ENCODE measurements around the gene SCD5. TPM values are rescaled to one million over a fixed set of nuclear protein-coding genes. Genes with fewer than 3 reads are reported as not detected.

Gene SCD5
- polyA plus RNA-seq, 5 donors = 35.5 to 41.9 (median 38.5) TPM

DNA sequence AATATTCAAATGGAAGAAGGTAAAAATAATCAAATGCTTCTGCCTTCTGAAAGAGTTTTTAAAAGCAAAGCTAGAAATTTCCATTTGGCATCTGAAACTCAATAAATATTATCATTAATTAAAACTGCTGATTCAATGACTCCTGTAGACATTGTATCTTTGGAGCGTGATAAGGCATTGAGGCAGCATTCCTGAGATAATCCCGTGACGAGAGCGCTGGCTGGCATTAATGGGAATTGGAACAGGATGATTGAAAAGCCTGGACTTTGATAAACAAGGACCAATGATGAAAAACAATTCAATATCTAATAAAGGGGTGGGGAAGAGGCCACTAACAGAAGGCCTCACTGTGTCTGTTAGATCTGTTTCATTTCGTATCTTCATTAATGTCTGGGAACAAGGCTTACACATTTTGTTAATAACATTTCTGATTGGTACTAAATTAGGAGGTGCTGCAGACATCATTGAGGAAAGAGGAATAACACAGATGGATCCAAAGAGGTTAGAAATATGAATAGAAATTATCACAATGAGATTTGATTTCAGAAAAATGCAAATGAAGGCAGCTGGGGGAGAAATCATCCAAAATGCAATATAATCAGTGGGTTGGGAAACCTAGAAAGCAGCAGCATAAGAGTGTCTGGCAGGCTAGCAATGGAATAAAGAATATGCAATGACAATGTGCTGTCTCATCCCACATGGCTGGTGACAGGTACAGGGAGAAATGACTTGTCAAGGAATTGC, 102.3 kb downstream of the SCD5 start:
- DNase-seq = no peak

DNA sequence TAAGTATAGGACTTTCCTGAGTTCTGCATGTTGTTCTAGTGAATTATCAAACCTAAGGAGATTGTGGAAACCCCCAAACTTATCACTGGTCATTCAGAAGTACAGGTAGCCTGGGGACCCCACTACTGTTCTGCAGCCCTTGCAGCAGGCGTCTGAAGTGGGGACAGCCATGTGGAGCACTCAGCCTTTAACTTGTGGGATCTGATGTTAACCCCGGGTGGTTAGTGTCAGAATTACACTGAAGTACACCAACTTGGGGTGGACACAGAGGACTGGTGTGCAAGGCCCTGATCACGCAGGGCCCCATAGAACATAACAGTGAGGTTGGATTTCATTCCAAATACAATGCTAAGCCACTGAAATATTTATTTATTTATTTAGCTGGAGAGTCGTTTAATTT, 103.7 kb downstream of the SCD5 start:
- DNase-seq = no peak

DNA sequence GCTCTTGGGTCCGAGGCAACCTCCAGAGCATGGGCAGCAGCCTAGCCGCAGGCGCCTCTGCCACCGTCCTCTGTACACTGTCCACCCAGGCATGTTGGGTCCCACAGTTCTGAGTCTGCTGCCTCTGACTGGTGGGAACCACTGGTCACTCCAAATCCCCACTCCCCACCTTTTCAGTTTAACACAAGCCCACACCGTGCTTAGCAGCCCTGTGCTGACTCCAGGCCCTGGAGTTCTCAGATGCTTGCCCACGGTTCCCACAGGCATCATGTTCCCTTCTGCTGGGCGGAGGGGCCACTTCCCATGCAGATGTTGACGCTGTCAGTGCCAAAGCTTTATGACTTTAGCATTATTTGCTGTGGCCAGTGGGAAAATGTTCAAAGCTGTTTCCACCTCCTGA, 104.5 kb downstream of the SCD5 start:
- DNase-seq = no peak

DNA sequence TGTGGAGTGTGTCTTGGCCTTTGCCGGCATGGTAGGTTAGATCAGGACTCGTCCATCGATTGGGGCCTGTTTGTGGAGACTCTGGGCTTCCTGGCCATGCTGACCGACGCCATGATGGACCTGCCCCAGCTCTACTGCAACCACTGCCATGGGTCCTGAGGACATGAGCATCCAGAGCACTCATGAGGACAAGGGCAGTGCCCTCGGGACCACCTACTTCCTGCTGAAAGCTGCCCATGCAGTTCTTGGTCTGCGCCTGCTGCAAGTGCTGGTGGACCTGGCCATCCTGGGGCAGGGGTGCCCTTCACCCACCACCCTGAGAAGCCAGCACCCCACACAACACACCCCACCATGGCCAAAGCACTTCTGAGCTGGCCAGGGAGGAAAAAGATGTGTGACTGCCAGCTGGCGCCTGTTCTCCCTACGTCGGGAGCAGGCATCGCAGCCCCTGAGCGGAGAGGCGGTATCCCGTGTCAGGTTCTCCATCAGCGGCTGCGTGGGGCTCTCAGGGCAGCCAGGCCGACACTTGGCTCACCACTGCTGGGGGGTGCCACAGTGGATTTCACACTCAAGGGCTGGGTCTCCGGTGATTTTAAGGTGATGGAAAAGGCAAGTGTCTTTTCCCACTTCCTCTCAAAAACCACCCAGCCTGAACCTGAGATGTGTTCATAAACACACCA, 106.4 kb downstream of the SCD5 start:
- DNase-seq = no peak

DNA sequence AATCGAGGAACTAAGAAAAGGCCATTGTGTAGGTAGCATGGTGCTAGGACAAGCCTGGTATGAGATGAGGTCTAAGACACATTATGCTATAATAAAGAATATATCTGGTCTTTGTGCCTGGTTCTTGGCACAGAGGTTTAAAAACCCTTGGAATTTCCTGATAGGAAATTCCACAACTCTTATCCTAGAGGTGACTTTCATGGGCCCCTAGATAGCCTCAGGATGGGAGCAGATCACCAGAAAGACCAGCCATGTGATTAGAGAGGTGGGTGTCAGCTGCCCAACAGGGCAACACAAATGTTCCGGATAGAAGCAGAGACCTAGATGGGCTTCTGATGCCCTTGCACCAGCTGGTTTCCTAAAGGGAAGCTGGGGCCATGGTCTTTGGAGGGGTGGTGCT, 107.2 kb downstream of the SCD5 start:
- no peak for DNase-seq

DNA sequence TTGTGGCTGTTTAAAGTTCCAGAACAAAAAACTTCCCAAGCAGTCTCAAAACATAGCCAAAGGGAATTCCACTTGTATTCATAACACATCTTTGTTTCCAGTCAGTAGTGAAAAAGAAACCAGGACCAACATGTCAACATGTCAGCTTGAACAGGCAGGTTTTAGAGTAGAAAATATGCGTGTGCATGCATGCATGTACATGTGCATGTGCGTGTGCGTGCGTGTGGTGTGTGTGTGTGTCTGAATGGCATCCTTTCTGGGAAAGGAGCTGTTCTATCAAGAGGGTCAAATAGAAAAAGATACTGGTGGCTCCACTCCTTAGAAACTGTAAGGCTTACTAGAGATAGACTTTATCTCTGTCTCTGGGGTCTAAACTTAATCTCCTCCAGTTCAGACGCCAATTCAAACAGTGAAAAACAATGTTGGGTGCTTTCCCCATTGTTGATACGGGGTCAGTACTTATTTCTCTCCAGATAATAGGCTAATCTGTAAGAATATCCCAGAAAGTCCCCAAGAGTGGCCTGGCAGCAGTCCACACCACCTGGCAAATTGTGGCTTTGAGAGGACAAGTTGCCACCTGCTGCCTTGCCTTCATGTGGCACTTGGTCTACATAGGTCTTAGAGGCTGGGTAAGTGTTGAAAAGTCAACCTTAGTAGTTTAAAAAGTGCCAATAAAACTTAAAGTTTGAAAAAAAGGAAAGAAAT, 110.4 kb downstream of the SCD5 start:
- no peak for DNase-seq

DNA sequence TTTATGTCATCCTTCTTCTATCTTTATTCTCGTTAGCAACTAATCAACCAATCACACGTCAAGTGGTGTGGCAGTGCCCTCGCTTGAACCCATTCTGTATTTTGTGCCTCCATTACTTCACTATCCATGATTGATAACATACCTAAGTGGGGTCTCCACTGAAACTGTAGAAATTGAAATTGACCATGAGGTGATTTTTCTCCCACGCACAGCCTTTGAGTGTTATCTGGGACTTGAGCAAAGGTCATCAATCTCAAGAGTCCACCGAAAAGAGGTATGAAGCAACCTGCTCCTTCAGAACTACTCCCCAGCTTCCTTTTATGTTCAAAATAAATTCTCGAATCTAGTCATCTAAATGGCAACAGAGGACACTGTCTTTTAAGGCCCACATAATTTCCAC, 111.1 kb downstream of the SCD5 start:
- DNase-seq = no peak

DNA sequence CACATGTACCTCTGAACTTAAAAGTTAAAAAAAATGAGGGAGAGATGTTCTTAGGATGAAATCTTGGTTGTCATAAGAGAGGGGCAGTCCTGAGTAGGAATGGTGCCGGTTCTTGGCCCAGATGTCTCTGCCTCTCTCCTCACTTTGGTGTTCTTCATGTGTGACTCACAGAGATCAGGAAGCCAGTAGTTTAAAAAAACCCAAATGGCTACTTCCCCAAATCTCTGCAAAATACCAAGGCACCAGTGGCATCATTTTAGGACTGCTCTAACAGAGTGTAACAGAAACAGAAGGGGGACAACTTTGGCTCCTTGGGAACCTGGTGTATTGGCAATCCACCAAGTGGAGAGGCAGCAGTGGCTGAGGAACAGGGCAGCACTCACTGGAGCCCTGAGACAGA, 116.8 kb downstream of the SCD5 start:
- no peak for DNase-seq

DNA sequence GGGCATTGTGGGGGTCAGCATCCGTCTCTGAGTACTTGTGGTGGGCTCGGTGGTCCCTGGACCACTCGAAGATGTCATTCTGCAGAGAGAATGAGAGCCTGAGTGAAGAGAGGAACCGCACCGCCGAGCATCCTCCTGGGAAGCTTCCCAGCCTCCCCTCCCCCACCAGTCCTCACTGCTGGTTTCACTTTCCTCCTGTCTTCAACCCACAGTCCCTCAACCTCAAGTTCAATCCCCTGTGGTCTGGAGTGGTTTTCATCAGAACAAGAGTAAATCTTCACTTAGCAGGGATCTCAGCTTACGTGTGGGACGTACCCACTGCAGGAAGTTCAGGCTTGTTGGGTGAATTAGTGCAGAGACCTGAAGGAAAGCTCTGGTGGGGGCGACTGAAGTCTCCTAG, 117.8 kb downstream of the SCD5 start:
- DNase-seq = no peak

DNA sequence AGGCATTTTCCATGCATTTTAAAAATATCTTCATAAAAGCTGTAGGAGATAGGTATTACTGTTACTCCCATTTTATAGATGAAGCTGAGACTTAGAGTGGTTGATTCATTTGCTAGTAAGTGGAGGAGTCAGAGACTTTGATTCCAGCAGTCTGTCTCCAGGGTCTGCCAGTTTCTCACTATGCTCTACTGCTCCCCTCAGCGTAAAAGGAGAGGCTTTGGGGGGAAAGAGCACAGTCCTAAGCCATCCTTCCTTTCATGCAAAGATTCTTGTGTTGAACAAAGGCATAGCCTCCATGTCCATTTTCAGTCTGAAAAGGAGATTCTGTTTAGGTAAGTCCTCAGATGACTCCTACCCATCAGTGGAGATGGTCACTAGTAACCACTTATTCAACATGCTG, 119.1 kb downstream of the SCD5 start:
- DNase-seq = no peak

DNA sequence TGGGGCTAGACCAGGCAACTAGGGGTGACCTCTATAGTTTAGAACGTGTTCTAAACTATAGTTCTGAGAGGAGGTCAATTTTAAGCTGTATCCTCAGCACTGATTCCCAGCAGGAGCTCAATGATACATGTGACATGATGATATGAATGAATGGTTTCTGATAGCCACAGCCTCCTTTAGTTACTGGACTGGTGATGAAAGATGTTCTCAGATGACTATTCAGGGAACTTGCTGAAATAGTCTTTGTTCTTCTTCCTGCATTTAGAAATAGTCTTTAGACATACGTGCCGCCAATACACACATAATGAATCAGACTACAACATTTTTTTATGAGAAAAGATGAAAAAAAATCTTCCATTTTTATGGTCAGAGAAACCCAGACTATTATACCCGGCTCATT, 120.5 kb downstream of the SCD5 start:
- no peak for DNase-seq

DNA sequence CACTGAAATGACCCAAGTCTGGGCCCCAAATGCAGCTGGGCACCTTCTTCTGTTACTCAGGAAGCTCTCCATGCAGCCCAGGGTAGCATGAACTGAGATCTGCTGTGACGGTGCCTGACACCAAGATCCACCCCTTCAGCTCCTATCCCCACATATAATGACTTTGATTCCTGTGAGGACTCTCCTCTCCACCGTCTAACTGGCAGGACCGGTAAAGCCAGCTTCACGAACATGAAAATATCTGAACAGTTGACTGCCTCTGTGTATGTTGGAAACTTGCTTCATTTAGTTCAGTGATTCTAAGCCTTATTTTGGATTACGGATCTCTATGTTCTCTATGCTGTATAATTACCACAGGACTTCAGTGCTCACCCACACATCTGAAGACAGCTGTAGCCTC, 121.3 kb downstream of the SCD5 start:
- peak; percentile 6 for DNase-seq

DNA sequence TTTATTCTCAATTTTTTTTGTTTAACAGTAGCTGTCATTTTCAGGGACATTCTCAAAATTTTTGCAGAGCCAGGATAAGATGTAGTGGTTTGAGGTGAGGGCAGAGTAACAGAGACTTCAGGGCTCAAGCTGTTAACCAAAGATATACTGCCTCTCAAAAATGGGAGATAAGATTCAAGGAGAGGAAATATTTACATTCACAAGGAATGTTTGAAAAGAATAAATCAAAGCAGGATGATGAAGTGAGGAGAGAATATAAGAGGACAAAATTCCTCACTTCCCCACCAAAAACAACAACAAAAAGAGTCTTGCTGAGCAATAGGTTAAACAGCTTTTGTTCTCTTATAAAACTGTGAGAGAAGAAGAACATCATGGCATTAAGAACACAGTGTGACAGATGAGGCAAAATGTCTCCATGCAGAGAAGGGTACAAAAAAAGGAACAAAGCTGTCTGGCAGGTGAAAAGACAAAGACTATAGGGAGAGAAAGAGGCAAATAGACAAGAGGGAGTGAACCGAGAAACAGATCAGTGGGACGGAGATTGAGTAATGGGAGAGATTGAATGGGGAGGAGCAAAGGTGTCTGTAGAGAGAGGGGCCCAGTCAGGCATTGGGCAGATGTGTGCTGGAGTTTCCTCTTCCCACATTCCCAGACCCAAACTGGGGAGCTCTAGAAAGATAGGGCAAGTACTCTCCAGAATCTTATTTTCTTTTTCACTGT, 130.7 kb downstream of the SCD5 start:
- no peak for DNase-seq

DNA sequence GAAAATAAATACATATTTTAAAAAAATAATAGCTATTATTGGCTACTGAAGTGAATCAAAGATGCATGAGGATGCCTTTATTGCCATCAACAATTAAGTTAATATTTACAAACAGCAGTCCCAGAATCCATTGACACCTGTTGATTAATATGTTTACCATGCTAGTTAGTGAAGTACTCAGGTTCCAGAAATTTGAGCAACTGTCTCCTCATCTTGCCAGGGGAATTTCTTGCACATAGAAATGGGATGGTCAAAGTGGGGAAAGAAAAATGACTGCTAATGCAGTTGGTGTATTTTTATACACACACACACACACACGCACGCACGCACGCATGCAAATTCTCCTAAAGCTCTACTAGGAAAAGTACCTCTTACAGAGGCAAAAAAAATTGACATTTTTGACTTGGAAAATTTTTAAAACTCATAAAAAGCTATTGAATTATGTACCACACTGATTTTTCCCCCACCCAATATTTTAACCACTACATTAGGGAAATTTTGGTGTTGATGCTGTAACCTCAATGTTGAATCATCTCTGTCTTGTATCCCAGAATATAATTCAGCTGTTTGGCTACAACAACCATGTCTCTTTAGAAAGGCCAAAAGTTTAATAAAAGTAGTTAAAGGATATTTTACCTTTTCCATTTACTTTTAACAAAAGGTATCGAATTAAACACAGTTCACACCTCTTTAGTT, 131.5 kb downstream of the SCD5 start:
- DNase-seq = no peak

DNA sequence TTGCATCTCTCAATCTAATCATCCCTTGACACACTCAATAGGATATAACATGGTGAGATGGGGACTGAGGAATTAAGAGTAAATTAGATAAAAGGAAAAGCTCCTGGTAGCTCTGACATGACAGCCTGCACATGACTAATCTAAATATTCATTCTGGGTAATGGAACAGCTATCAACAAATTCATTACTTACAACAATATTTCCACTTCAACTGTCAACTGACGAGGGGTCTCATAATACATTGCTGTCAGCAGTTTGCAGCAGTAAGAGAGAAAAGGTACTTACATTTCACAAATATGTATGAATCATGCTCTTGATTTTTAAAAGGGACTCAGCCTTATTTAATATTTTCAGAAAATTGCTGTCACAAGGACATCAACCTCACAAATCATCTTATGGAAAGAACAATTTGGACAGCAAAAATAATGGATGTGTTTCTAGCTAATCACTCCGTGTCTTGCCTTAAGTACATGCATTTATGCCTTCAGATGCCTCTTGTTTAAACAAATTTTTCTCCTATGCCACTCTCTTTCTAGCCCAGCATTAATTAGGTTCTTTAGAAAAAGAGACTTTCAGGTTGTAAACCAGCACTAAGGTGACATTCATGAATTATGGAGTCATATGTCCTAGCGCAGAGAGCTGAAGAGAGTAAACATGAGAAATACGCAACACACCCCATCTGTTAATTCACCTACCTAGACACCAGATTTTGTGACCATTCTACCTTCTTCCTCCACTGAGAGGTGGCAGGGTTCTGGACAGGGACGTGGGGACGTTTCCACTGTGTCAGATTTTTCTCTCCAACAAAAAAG, 137.2 kb downstream of the SCD5 start:
- no peak for DNase-seq

DNA sequence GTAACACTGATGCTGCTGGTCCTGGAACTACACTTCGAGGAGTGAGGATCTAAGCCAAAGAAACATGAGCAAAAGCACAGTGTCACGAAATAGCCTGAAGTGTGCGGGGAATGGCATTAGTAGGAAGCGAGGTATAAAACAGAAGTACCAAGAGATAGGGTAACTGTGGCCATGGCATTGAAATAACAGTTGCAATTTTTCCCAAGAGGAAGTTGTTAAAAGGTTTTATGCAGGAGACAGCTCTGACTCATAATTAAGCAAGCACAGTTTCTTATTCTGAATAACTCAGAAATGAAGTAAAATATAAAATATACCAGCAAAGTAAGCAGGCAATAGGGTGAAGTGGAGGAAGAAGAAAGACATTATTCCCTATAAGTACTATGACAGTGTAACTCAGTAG, 146.5 kb downstream of the SCD5 start:
- DNase-seq = no peak

DNA sequence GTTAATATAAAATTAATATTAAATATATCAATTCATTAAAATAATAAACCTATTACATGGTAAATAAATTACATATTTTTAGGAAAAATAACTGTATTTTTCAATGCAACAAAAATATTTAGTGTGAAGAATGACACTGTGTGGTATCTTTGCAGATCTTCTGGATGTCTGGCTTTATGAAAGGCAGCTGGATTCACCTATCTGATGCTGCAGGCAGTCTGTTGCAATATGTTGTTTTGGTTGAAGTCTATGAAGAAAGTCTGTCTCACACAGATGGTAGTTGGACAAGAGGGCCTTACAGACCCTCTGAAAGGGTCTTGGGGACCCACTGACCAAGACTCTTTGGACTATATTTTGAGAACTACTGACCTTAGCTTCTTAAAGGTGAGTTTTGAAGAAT, 147.7 kb downstream of the SCD5 start:
- no peak for DNase-seq

DNA sequence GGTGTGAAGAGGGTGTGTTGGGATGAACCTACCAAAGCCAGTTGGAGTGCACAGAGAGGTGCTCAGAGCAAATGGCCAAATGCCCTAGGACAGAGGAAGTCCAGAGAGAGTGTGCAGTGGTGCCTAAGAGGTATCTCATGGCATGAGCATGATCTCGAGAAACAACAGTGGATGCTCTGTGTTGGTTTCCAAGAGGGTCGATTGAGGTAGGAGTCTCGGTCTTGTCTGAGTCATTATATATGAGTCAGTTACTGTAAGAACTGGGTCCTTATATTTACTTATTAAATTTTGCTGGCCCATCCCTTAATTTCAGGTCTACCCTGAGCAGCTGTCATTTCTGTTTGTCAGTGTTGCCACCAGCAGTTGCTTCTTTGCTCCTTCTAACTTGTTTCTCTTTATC, 150.2 kb downstream of the SCD5 start:
- DNase-seq = no peak

DNA sequence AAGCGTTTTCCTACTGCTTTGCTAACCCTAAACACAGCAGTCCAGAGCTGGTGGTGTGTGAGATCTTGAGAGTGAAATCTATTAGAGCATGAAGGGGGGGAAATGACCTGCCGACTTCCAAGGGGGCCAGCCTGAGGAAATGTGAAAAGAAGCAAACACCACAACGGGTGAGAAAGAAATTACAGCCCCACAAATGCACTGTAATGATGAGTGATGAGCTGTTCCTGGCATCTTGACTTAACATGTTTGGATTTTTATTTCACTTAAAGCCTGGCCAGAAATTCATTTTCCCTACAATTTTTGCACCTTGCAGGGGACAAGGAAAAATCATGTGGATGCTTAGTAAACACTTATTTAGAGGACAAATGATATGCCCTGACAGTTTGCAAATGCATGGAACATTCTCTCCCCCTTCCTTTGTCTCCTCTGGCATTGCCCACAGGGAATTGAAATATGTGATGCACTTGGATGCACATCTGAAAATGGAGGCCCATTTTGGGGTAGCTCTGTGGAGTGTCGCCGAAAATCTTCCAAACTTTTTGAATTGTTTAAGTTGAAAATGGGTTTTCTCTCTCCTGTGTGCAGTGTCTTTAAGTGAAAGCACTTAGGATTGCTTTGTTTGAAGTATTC, 152.5 kb downstream of the SCD5 start:
- peak; percentile 47 to 53 for DNase-seq

DNA sequence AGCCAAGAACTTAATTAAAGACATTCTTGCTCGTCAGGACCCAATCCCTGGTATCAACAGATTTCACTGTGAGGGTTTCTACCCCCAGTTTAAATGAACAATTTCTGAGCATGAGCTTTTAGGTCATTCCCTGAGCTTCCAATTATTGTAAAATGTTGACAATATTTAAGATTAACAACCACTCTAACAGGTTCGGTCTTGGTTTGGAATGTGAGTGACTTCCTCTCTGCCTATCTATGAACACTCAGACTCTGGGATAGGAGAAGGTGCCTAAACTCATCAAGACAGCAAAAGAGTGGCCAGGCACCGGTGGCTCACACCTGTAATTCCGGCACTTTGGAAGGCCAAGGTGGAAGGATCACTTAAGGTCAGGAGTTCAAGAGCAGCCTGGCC, 153.9 kb downstream of the SCD5 start:
- no peak for DNase-seq
